ENCODE data around the gene TIAM1.

TIAM1 gene

DNA sequence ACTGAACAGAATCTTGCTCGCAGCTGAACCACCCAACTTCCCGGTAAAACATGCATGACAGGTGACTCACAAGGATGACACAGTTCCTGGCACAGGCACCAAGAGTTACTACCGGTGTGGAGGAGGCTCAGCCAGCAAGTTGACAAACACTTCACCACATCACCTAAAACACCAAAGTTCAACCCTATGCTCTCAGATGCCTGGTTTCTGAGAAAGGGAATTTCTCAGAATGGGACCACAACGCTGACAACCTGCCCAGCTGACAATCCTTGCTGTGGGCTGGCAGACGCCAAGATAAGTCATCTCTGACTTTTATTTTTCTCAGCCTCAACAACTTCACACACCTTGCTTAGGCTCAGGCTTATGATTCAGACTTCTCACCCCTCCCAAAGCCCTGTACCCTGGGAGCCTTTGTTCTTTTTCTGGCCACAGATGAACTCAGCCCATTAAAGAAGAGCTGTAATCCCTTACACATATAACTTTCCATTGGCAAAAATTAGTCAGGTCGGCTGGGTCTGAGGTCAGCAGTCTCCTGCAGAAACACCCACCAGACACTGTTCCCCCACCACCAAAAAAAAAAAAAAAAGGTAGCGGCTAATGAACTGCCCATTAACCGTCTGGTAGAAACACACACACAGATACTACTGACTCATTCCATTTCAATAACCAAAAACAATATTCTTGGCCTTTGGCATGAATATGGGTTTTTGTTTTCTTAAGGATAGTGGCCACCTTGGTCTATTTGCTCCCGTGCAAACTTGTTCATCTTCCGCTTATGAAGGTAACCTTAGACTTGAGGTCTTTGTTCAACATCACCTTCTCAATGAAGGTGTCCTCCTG, 10.8 kb upstream of the TIAM1 start:
- H3K4me2 ChIP-seq (ENCODE audit: low read length): no peak overlapping the region
- H3K27ac ChIP-seq (ENCODE audit: low read length): no peak overlapping the region
- H3K79me2 ChIP-seq (ENCODE audit: low read length): no peaks in the 10 kb centered on the region
- no peak overlapping the region for H3K4me3 ChIP-seq (ENCODE audit: low read length)
- H2AFZ ChIP-seq (ENCODE audit: low read depth, low read length): no peak overlapping the region
- no peaks in the 10 kb centered on the region for H3K9me3 ChIP-seq (ENCODE audit: insufficient read depth, low read length)
- H4K20me1 ChIP-seq (ENCODE audit: insufficient read depth, low read length): no peaks in the 10 kb centered on the region
- H3K9ac ChIP-seq (ENCODE audit: low read length): no peak overlapping the region
- no peaks in the 10 kb centered on the region for H3K4me1 ChIP-seq (ENCODE audit: low read length)
- TF ChIP-seq, protein P1, sequence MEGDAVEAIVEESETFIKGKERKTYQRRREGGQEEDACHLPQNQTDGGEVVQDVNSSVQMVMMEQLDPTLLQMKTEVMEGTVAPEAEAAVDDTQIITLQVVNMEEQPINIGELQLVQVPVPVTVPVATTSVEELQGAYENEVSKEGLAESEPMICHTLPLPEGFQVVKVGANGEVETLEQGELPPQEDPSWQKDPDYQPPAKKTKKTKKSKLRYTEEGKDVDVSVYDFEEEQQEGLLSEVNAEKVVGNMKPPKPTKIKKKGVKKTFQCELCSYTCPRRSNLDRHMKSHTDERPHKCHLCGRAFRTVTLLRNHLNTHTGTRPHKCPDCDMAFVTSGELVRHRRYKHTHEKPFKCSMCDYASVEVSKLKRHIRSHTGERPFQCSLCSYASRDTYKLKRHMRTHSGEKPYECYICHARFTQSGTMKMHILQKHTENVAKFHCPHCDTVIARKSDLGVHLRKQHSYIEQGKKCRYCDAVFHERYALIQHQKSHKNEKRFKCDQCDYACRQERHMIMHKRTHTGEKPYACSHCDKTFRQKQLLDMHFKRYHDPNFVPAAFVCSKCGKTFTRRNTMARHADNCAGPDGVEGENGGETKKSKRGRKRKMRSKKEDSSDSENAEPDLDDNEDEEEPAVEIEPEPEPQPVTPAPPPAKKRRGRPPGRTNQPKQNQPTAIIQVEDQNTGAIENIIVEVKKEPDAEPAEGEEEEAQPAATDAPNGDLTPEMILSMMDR (IDR thresholded peaks at IDR 0.05; ENCODE audit: low read depth, low read length): no peak
- no peaks in the 10 kb centered on the region for H3K27me3 ChIP-seq (ENCODE audit: low read depth, low read length)
- H3K36me3 ChIP-seq (replicated peaks; ENCODE audit: low read depth, low read length): no peaks in the 10 kb centered on the region

DNA sequence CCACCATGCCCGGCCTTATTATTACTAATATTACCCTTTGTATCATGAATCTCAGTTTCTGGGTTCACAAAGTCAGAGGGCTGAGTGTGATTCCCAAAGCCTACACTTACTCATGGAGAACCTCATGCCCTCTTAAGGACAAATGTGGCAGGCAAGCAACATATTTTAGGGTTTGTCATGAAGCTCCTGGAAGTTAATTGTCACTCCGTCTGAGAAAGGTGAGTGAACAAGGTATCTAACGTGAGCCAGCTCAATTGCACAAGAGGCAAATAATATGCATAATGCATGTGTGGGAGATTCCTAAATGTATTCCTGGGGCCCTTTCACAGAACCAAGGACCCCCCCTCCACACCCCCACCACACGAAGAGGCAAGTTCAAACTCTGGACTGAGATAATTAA, 10.1 kb upstream of the TIAM1 start:
- Histone ChIP-seq H3K9ac (ENCODE audit: low read length) (no peak overlapping the region), H3K27me3 (ENCODE audit: low read depth, low read length) (no peaks in the 10 kb centered on the region), H3K4me1 (ENCODE audit: low read length) (no peaks in the 10 kb centered on the region), H3K36me3 (replicated peaks; ENCODE audit: low read depth, low read length) (no peaks in the 10 kb centered on the region), H3K27ac (ENCODE audit: low read length) (no peak overlapping the region), H3K4me2 (ENCODE audit: low read length) (no peak overlapping the region), H3K4me3 (ENCODE audit: low read length) (no peak overlapping the region), H4K20me1 (ENCODE audit: insufficient read depth, low read length) (no peaks in the 10 kb centered on the region), H2AFZ (ENCODE audit: low read depth, low read length) (no peak overlapping the region), H3K9me3 (ENCODE audit: insufficient read depth, low read length) (no peaks in the 10 kb centered on the region), H3K79me2 (ENCODE audit: low read length) (no peaks in the 10 kb centered on the region)
- TF ChIP-seq, protein P1 (IDR thresholded peaks at IDR 0.05; ENCODE audit: low read depth, low read length): no peak
- TF ChIP-seq EZH2phosphoT487 (IDR thresholded peaks at IDR 0.05; ENCODE audit: low read depth): no peak

DNA sequence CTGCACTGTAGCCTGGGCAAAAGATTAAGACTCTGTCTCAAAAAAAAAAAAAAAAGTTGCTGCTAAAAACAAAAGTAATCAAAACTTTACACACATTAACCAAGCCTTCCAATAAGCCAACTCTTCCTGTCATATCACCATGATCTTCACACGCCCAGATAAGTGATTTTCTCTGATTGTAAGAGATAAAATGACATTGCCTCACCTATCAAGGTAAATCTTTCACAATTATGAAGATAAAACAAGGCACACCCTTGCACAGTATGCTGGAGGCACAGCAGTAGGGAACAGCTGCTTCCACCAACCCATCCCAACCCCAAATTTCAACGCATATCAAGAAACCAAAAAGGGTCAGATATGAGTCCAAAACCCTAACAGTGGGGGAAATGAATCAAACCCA, 8.8 kb upstream of the TIAM1 start:
- Histone ChIP-seq H3K27me3 (ENCODE audit: low read depth, low read length) (no peaks in the 10 kb centered on the region), H3K27ac (ENCODE audit: low read length) (no peak overlapping the region), H3K4me1 (ENCODE audit: low read length) (no peaks in the 10 kb centered on the region), H3K9me3 (ENCODE audit: insufficient read depth, low read length) (no peaks in the 10 kb centered on the region), H3K36me3 (replicated peaks; ENCODE audit: low read depth, low read length) (no peaks in the 10 kb centered on the region), H3K4me2 (ENCODE audit: low read length) (no peak overlapping the region), H4K20me1 (ENCODE audit: insufficient read depth, low read length) (no peaks in the 10 kb centered on the region), H3K9ac (ENCODE audit: low read length) (no peak overlapping the region), H2AFZ (ENCODE audit: low read depth, low read length) (no peak overlapping the region), H3K79me2 (ENCODE audit: low read length) (no peaks in the 10 kb centered on the region), H3K4me3 (ENCODE audit: low read length) (no peak overlapping the region)
- TF ChIP-seq, protein P1 (IDR thresholded peaks at IDR 0.05; ENCODE audit: low read depth, low read length): no peak
- no peak for TF ChIP-seq EZH2phosphoT487 (IDR thresholded peaks at IDR 0.05; ENCODE audit: low read depth)

DNA sequence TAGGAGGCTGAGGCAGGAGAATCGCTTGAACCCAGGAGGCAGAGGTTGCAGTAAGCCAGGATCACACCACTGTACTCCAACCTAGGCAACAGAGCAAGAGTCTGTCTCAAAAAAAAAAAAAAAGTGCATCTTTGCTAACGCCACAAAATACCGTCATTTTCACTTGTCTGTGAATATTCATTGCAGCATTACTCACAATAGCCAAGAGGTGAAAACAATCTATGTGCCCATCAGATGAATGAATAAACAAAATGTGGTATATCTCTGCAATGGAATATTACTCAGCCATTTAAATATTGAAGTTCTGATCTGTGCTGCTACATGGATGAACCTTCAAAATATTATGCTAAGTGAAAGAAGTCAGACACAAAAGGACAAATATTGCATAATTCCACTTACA, 7.9 kb upstream of the TIAM1 start:
- H4K20me1 ChIP-seq (ENCODE audit: insufficient read depth, low read length): no peaks in the 10 kb centered on the region
- H2AFZ ChIP-seq (ENCODE audit: low read depth, low read length): no peak overlapping the region
- no peaks in the 10 kb centered on the region for H3K36me3 ChIP-seq (replicated peaks; ENCODE audit: low read depth, low read length)
- no peaks in the 10 kb centered on the region for H3K4me1 ChIP-seq (ENCODE audit: low read length)
- no peaks in the 10 kb centered on the region for H3K79me2 ChIP-seq (ENCODE audit: low read length)
- no peak overlapping the region for H3K9ac ChIP-seq (ENCODE audit: low read length)
- no peak overlapping the region for H3K4me3 ChIP-seq (ENCODE audit: low read length)
- no peak for TF ChIP-seq EZH2phosphoT487 (IDR thresholded peaks at IDR 0.05; ENCODE audit: low read depth)
- TF ChIP-seq, protein P1 (IDR thresholded peaks at IDR 0.05; ENCODE audit: low read depth, low read length): no peak
- H3K27ac ChIP-seq (ENCODE audit: low read length): no peak overlapping the region
- no peaks in the 10 kb centered on the region for H3K27me3 ChIP-seq (ENCODE audit: low read depth, low read length)
- no peaks in the 10 kb centered on the region for H3K9me3 ChIP-seq (ENCODE audit: insufficient read depth, low read length)
- H3K4me2 ChIP-seq (ENCODE audit: low read length): no peak overlapping the region

All from OCI-LY3 (cell line).